ENCODE data around the gene GJA10.

GJA10 gene

GRCh38 chr6:89917801-89918366 lies 23.6 kb downstream of the GJA10 start:
- ATAC-seq: no peak

GRCh38 chr6:89921197-89921596 lies 26.9 kb downstream of the GJA10 start:
- no peak for ATAC-seq

- no peak for ATAC-seq
Observed at GRCh38 chr6:89921691-89922090, 27.4 kb downstream of the GJA10 start.

- no peak for ATAC-seq
Observed at GRCh38 chr6:89924231-89924630, 30.0 kb downstream of the GJA10 start.

- peak in 1 of 2 donors; percentile 17 for ATAC-seq
Observed at GRCh38 chr6:89925826-89926225, 31.6 kb downstream of the GJA10 start.

- ATAC-seq: no peak
Observed at GRCh38 chr6:89927264-89927663, 33.0 kb downstream of the GJA10 start.

- ATAC-seq: peak in 1 of 2 donors; percentile 34
Observed at GRCh38 chr6:89927791-89928550, 33.7 kb downstream of the GJA10 start.

- peak; percentile 57 to 65 for ATAC-seq
Observed at GRCh38 chr6:89928604-89929003, 34.3 kb downstream of the GJA10 start.

GRCh38 chr6:89930789-89931188 lies 36.5 kb downstream of the GJA10 start:
- no peak for ATAC-seq

- no peak for ATAC-seq
Observed at GRCh38 chr6:89932245-89932802, 38.1 kb downstream of the GJA10 start.

GRCh38 chr6:89934685-89935366 lies 40.6 kb downstream of the GJA10 start:
- no peak for ATAC-seq

GRCh38 chr6:89936177-89936576 lies 41.9 kb downstream of the GJA10 start:
- no peak for ATAC-seq

- no peak for ATAC-seq
Observed at GRCh38 chr6:89938014-89938413, 43.7 kb downstream of the GJA10 start.

- no peak for ATAC-seq
Observed at GRCh38 chr6:89939144-89939543, 44.9 kb downstream of the GJA10 start.

- ATAC-seq: peak; percentile 81 to 88
Observed at GRCh38 chr6:89940225-89941027, 46.2 kb downstream of the GJA10 start.

- no peak for ATAC-seq
Observed at GRCh38 chr6:89941031-89941762, 46.9 kb downstream of the GJA10 start.

GRCh38 chr6:89941763-89942497 lies 47.7 kb downstream of the GJA10 start:
- no peak for ATAC-seq

- ATAC-seq: no peak
Observed at GRCh38 chr6:89942601-89943000, 48.3 kb downstream of the GJA10 start.

GRCh38 chr6:89944181-89944755 lies 50.0 kb downstream of the GJA10 start:
- ATAC-seq: peak; percentile 42 to 45

GRCh38 chr6:89944826-89945407 lies 50.6 kb downstream of the GJA10 start:
- ATAC-seq: peak in 1 of 2 donors; percentile 15

Data from activated CD4-positive, CD25-positive, alpha-beta regulatory T cell treated with anti-CD3 and anti-CD28 coated beads, Interleukin-2, amount 50 U/mL, for 24 hours (primary cell).